Measurements from ENCODE around the gene NDRG4.

- TF ChIP-seq POLR2AphosphoS5 (IDR thresholded peaks at IDR 0.05; ENCODE audit: low read depth, low read length) (no peak), POLR2A (IDR thresholded peaks at IDR 0.05; ENCODE audit: low read depth, low read length) (no peak), POU2F2 (IDR thresholded peaks at IDR 0.05; ENCODE audit: low read depth, low read length) (no peak)
These were observed 9.5 kb downstream of the NDRG4 start for GRCh38 chr16:58509256-58510096.
